Hippocampal formation (tissue), 2 donors: ENCODE measurements around the gene MAGI2.

ENCODE experiments used
- DNase-seq, 2 donors: peaks; one replicate each; lab custom pipeline; 2025; lab: John Stamatoyannopoulos, UW

Gene MAGI2

GRCh38 chr7:78787854-78788253 is 665.6 kb downstream of the MAGI2 start:
- no peak for DNase-seq

- DNase-seq: no peak
Observed at GRCh38 chr7:78786055-78786454, 667.4 kb downstream of the MAGI2 start.

GRCh38 chr7:78783179-78783962 is 670.1 kb downstream of the MAGI2 start:
- no peak for DNase-seq

GRCh38 chr7:78780560-78780959 is 672.9 kb downstream of the MAGI2 start:
- DNase-seq: no peak

- no peak for DNase-seq
Observed at GRCh38 chr7:78779788-78780187, 673.7 kb downstream of the MAGI2 start.

- no peak for DNase-seq
Observed at GRCh38 chr7:78777829-78778228, 675.6 kb downstream of the MAGI2 start.

- peak; percentile 40 to 72 for DNase-seq
Observed at GRCh38 chr7:78770422-78771410, 682.8 kb downstream of the MAGI2 start.

GRCh38 chr7:78769481-78770101 is 683.9 kb downstream of the MAGI2 start:
- peak; percentile 33 to 58 for DNase-seq

GRCh38 chr7:78768859-78769258 is 684.6 kb downstream of the MAGI2 start:
- peak; percentile 16 to 48 for DNase-seq

- no peak for DNase-seq
Observed at GRCh38 chr7:78765943-78766729, 687.3 kb downstream of the MAGI2 start.

- no peak for DNase-seq
Observed at GRCh38 chr7:78764571-78764970, 688.9 kb downstream of the MAGI2 start.

GRCh38 chr7:78762625-78763024 is 690.8 kb downstream of the MAGI2 start:
- DNase-seq: no peak

- no peak for DNase-seq
Observed at GRCh38 chr7:78760620-78761355, 692.7 kb downstream of the MAGI2 start.

- DNase-seq: no peak
Observed at GRCh38 chr7:78752554-78752953, 700.9 kb downstream of the MAGI2 start.

GRCh38 chr7:78751253-78751652 is 702.2 kb downstream of the MAGI2 start:
- no peak for DNase-seq

- DNase-seq: no peak
Observed at GRCh38 chr7:78749052-78749746, 704.3 kb downstream of the MAGI2 start.

- DNase-seq: no peak
Observed at GRCh38 chr7:78747592-78747991, 705.9 kb downstream of the MAGI2 start.

GRCh38 chr7:78746301-78746700 is 707.2 kb downstream of the MAGI2 start:
- DNase-seq: no peak

GRCh38 chr7:78742694-78743093 is 710.8 kb downstream of the MAGI2 start:
- no peak for DNase-seq

- no peak for DNase-seq
Observed at GRCh38 chr7:78736548-78736947, 716.9 kb downstream of the MAGI2 start.
